Neural cell (in vitro differentiated cells): ENCODE results near the gene TMEM134.

ENCODE experiments used
- EZH2 ChIP-seq: fragments of 200-600, 300-800 bp; shearing (Covaris generic), sonication (generic); IDR thresholded peaks from 2 replicates; pipeline ENCODE4 v1.6.1; 2014; ENCODE audit warnings: antibody characterized with exemption, low read length, borderline replicate concordance, mild to moderate bottlenecking; ENCODE audit not compliant: insufficient read depth, poor library complexity, severe bottlenecking
- REST ChIP-seq: IDR thresholded peaks from 2 replicates; pipeline ENCODE4 v1.6.1; 2012; ENCODE audit warnings: borderline replicate concordance

- TF ChIP-seq EZH2: no peak
- no peak for TF ChIP-seq REST
These were observed 34.3 kb upstream of the TMEM134 start for GRCh38 chr11:67503119-67504004.
